Measurements from ENCODE around the gene TSKS.

- TF ChIP-seq CTCF (IDR thresholded peaks at IDR 0.05) (no peak), POLR2A (IDR thresholded peaks at IDR 0.05) (no peak)
Measured at GRCh38 chr19:49805822-49806619, 42.9 kb upstream of the TSKS start.
